Neural cell (in vitro differentiated cells): ENCODE measurements around the gene ASCL2.

Experiments used
- EP300 ChIP-seq: fragments of 450-650 bp; conservative IDR thresholded peaks from 2 replicates; pipeline ENCODE4 v1.6.1; 2014; ENCODE audit warnings: antibody characterized with exemption, mild to moderate bottlenecking, moderate library complexity; ENCODE audit not compliant: poor library complexity, severe bottlenecking
- EZH2 ChIP-seq: fragments of 200-600, 300-800 bp; shearing (Covaris generic), sonication (generic); IDR thresholded peaks from 2 replicates; pipeline ENCODE4 v1.6.1; 2014; ENCODE audit warnings: antibody characterized with exemption, low read length, borderline replicate concordance, mild to moderate bottlenecking; ENCODE audit not compliant: insufficient read depth, poor library complexity, severe bottlenecking
- SMC3 ChIP-seq: fragments of 450-650 bp; conservative IDR thresholded peaks from 2 replicates; pipeline ENCODE4 v1.6.1; 2014; ENCODE audit warnings: antibody characterized with exemption, mild to moderate bottlenecking, moderate library complexity; ENCODE audit not compliant: poor library complexity
- TF ChIP-seq, protein P1 (sequence below): fragments of 450-650 bp; IDR thresholded peaks from 2 replicates; pipeline ENCODE4 v1.5.1; 2014; ENCODE audit warnings: antibody characterized with exemption, mild to moderate bottlenecking, moderate library complexity; ENCODE audit not compliant: poor library complexity, severe bottlenecking

DNA sequence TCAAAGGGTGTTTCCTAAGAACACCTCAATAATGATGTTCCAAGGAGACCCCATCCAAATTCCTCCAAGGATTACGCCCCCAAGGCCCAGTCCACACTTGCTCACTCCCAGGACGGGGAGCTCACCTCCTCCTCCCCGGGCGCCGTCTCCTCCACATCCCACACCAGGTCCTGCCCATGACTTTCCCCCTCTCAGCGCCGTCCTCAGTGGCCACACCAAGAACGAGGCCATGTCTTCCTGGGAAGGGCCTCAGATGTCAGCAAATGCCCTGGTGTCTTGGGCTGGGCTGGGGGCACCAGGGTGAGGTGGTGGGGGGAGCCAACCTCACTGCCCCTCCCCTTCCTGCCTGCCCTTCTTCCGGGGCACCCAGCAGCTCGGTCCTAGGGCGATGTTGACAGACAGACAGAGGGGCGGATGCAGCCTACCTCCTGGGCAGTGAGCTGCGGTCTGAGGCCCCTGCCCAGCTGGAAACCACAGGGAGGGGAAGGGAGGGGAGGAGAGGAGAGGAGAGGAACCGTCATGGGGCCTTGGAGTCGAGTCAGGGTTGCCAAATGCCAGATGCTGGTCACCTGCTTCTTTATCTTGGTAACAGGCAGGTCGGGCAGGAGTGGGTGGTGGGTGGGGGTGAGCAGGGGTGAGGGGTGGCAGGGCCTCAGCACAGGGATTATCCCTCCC, 31.4 kb upstream of the ASCL2 start, which contains the start of the genes C11orf21 and TSPAN32:
- TF ChIP-seq EZH2: no peak
- TF ChIP-seq, protein P1, sequence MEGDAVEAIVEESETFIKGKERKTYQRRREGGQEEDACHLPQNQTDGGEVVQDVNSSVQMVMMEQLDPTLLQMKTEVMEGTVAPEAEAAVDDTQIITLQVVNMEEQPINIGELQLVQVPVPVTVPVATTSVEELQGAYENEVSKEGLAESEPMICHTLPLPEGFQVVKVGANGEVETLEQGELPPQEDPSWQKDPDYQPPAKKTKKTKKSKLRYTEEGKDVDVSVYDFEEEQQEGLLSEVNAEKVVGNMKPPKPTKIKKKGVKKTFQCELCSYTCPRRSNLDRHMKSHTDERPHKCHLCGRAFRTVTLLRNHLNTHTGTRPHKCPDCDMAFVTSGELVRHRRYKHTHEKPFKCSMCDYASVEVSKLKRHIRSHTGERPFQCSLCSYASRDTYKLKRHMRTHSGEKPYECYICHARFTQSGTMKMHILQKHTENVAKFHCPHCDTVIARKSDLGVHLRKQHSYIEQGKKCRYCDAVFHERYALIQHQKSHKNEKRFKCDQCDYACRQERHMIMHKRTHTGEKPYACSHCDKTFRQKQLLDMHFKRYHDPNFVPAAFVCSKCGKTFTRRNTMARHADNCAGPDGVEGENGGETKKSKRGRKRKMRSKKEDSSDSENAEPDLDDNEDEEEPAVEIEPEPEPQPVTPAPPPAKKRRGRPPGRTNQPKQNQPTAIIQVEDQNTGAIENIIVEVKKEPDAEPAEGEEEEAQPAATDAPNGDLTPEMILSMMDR: no peak
- TF ChIP-seq SMC3: no peak
- no peak for TF ChIP-seq EP300
